GM21423 (cell line): Measurements from ENCODE around the gene F2.
"Not testable (repeated sequence)": the region's sequence is repeated elsewhere in the genome, so short reads cannot be mapped to it uniquely, and the experiment has no call there.

Source experiments
- ATAC-seq: cut with Tn5 transposase; IDR thresholded peaks from one replicate; pipeline ENCODE4 v1.9.1; 2021; ENCODE audit warnings: mild to moderate bottlenecking, moderate library complexity; ENCODE audit not compliant: unreplicated experiment

F2 gene

DNA sequence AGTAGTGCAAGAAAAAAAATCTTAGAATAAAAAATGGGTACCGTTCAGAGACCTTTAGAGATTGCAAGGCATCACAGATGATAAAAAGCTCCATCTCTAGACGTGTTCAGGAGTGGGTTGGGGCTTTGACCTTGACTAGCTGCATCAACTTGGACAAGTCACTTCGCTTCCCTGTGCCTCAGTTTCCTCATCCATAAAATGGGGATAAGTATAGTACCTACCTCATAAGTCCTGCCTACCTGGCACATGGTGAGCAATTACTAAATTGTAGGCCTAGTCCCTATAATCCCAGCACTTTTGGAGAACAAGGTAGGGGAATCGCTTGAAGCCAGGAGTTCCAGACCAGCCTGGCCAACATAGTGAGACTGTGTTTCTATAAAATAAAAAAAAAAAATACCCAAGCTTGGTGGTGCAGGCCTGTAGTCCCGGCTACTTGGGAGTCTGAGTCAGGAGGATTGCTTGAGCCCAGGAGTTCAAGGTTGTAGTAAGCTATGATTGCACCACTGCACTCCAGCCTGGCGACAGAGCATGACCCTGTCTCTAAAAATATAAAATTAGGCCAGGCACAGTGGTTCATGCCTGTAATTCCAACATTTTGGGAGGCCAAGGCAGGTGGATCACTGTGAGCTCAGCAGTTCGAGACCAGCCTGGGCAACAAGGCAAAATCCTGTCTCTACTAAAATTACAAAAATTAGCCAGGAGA is 6.0 kb upstream of the F2 start:
- ATAC-seq, result no peak

DNA sequence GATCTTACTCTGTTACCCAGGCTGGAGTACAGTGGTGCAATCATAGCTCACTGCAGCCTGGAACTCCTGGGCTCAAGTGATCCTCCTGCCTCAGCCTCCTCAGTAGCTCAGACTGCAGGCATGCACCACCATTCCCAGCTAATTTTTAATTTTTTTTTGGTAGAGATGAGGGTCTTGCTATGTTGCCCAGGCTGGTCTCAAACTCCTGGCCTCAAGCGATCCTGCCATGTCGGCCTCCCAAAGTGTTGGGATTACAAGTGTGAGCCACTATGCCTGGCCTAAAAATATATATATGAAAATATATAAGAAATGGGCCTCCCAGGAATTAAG is 1.2 kb upstream of the F2 start:
- ATAC-seq, result not testable (repeated sequence)

GRCh38 chr11:46718155-46719019 is 626 bp upstream of the F2 start:
- ATAC-seq, result no peak

DNA sequence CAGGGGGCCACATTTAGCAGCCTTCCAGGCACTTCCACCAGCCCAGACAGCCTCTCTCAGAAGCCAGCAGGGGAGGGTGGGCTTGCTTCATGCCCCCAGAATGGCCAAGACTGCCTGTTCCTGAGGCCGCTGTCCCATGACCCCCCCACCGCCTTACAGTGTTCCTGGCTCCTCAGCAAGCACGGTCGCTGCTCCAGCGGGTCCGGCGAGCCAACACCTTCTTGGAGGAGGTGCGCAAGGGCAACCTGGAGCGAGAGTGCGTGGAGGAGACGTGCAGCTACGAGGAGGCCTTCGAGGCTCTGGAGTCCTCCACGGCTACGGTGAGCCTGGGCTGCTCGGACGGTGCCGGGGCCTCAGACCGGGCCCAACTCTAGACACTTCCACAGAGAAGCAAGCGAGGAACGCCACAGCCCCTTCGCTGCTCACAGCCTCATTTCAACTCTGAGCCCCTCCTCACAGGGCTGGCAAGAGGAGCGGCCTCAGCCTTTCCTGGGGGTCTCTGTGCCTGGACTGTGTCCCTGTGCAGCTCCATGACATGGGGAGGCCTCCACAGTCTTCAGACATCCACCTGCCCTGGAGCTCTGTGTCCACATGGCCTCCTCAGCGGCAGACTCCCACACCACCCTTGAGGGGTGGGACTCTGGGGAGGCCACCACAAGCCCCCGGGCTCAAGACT is 668 bp downstream of the F2 start:
- no peak for ATAC-seq

DNA sequence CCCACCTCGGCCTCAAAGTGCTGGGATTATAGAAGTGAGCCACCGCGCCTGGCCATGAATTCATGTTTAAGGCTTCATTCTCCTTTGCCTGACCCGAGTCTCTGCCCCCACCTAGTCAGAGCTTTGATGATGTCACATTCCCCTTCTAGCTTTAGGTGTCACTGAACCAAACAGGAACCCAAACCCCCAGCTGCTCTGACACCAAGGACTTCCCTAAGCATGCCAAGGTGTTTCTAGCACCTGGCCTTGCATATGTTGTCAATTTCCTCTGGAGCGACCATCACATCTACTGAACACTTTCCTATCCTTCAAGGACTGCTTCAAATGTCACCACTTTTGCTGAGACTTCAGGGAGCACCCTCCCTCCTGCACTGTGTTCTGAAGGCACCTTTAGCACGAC is 2.3 kb downstream of the F2 start:
- ATAC-seq, result no peak

GRCh38 chr11:46722566-46723358 is 3.7 kb downstream of the F2 start:
- ATAC-seq, result no peak

- ATAC-seq, result no peak
These were observed 4.3 kb downstream of the F2 start for GRCh38 chr11:46723359-46723680.

- no peak for ATAC-seq
These were observed 5.1 kb downstream of the F2 start for GRCh38 chr11:46724088-46724487.

GRCh38 chr11:46725338-46726205 is 6.6 kb downstream of the F2 start:
- no peak for ATAC-seq

DNA sequence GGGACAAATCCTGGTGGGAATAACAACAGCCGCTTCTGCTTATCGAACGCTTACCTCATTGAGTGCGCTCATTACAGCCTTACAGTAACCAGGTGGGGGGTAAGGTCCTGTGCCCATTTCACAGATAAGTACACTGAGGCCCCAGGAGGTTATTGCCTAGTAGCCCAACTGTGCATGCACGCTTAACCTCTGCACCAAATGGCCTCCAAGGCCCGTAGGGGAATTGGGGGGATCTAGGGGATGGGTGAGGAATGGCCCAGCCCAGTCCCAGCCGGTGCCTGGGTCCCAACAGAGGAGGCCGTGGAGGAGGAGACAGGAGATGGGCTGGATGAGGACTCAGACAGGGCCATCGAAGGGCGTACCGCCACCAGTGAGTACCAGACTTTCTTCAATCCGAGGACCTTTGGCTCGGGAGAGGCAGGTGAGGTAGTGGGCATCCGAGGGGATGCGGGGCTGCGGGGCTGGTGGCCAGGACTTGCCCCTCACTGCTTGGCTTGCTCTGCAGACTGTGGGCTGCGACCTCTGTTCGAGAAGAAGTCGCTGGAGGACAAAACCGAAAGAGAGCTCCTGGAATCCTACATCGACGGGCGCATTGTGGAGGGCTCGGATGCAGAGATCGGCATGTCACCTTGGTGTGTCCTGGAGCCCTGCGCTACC is 7.3 kb downstream of the F2 start:
- no peak for ATAC-seq

DNA sequence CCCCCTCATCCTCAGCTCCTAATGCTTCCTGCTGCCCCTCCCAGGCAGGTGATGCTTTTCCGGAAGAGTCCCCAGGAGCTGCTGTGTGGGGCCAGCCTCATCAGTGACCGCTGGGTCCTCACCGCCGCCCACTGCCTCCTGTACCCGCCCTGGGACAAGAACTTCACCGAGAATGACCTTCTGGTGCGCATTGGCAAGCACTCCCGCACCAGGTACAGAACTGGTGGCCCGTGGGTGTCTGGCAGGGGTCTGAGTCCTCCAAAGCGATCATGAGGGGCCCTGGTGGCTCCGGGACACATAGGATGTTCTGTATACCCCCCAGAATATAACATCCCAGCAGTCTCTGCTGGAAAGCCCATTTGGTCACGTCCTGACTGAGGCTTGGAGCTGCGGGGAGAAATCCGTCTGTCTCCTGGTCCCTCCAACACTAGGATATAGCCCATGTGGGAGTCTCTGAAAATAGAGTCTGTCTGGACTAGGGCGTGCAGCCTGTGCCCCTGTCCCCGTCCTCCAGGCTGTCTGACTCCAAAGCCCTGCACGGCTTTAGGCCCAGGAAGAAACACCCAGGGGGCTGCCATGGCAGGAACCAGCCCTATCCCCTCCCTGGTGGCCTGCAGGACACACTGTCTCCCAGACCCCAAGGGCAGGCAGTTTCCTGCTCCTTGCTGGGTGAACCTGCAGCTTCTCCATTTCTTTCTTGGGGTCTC is 9.1 kb downstream of the F2 start:
- no peak for ATAC-seq

GRCh38 chr11:46728659-46729040 is 9.6 kb downstream of the F2 start:
- ATAC-seq, result no peak

DNA sequence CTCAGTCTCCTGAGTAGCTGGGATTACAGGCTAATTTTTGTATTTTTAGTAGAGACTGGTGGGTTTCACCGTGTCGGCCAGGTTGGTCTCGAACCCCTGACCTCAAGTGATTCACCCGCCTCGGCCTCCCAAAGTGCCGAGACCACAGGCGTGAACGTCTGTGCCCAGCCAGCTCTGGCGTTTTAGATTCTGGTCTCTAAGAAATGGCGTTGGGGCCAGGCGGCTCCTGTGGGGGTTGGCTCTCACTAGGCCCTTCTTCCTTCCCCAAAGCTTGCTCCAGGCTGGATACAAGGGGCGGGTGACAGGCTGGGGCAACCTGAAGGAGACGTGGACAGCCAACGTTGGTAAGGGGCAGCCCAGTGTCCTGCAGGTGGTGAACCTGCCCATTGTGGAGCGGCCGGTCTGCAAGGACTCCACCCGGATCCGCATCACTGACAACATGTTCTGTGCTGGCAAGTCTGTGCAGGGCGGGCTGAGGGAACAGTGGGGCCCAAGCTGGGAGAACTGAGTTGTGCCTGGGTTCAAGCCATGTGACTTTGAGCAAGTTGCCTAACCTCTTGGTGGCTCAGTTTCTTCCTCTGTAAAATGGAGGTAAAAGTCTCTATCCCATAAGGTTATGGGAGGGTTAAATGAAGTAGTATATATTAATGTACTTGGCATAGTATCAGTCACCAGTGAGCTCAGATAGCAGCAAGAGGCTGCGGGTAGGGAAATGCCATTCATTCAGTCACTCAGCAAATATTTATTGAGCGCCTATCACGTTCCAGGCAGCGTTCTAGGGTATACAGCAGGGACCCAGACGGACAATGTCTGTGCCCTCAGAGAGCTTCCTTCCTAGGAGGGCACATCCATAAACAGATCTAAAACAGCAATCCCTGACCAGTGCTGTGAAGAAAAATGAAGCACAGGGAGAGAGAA is 10.4 kb downstream of the F2 start:
- ATAC-seq, result no peak

DNA sequence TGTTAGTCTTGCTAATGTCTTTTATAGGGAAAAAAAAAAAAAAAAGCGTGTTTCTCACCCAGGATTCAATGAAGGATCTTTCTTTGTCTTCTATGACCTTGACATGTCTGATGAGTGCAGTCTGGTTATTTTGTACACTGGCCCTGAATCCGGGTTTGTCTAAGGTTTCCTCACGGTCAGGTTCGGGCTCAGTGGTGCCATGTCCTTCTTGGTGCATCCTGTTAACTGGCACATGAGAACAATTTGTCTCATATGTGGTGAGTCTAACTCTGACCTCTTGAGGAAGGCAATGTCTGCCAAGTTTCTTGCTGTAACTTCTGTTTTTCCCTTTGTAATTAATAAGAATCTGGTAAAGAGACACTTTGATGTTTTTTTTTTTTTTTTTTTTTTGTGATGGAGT is 12.5 kb downstream of the F2 start:
- ATAC-seq, result no peak

DNA sequence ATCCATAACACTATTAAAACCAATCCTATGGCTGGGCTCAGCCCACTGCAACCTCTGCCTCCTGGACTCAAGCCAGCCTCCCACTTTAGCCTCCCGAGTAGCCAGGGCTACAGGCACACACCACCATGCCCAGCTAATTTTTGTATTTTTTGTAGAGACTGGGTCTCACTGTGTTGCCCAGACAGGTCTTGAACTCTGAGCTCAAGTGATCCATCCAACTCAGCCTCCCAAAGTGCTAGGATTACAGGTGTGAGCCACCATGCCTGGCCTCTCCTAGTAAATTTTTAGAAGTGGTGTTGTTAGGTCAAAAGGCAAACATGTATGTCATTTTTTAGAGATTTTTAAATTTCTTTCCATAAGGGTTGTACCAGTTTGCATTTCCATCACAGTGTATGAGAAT is 14.2 kb downstream of the F2 start:
- ATAC-seq, result no peak

- ATAC-seq, result no peak
These were observed 17.1 kb downstream of the F2 start for GRCh38 chr11:46736146-46736545.

- no peak for ATAC-seq
These were observed 17.6 kb downstream of the F2 start for GRCh38 chr11:46736615-46737014.

DNA sequence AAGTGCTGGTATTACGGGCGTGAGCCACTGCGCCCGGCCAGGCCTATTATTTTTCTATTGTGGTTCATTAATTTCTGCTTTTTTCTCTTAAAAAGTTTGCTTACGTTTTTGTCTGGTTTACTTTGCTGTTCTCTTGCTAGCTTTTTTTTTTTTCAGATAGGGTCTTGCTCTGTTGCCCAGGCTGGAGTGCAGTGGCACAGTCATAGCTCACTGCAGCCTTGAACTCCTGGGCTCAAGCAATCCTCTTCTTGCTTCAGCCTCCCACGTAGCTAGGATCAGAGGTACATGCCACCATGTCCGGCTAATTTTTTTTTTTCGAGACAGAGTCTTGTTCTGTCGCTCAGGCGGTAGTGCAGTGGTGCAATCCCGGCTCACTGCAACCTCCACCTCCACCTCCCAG is 18.7 kb downstream of the F2 start:
- no peak for ATAC-seq
